Astrocyte of the spinal cord (primary cell): ENCODE results near the gene HK2.
"Not testable (repeated sequence)": the region's sequence is repeated elsewhere in the genome, so short reads cannot be mapped to it uniquely, and the experiment has no call there.

ENCODE experiments used
- DNase-seq: peaks from one replicate; pipeline ENCODE4 v3.0.0; 2011; ENCODE audit warnings: low read depth, low spot score
- H3K4me3 ChIP-seq: 2 replicates; pipeline ENCODE4 v1.5.1; 2011; ENCODE audit warnings: low read depth, mild to moderate bottlenecking, low read length, moderate library complexity
- CTCF ChIP-seq: IDR thresholded peaks from 2 replicates; pipeline ENCODE4 v1.5.1; 2012; ENCODE audit warnings: low read depth, mild to moderate bottlenecking, low read length, inconsistent platforms
- in situ Hi-C: cut with HindIII; loops from 2 replicates; pipeline ENCODE4 v1.10.0; 2017; ENCODE audit warnings: low sequenced_read_pairs

Gene HK2

GRCh38 chr2:74850496-74851190, 16.7 kb downstream of the HK2 start:
- no peak for DNase-seq
- in situ Hi-C loops: no loop called here
- H3K4me3 ChIP-seq: no peak overlapping the region
- no peak for TF ChIP-seq CTCF

- no peak for TF ChIP-seq CTCF
- no peak for DNase-seq
- in situ Hi-C loops: no loop called here
- no peak overlapping the region for H3K4me3 ChIP-seq
Observed at GRCh38 chr2:74851191-74851566, 17.3 kb downstream of the HK2 start.

GRCh38 chr2:74853360-74853759, 19.4 kb downstream of the HK2 start:
- DNase-seq, H3K4me3 ChIP-seq, in situ Hi-C loops: not testable (repeated sequence)

GRCh38 chr2:74854401-74854800, 20.5 kb downstream of the HK2 start:
- in situ Hi-C loops: no loop called here
- no peak overlapping the region for H3K4me3 ChIP-seq
- no peak for TF ChIP-seq CTCF
- no peak for DNase-seq

- H3K4me3 ChIP-seq, DNase-seq, in situ Hi-C loops: not testable (repeated sequence)
Observed at GRCh38 chr2:74855114-74855707, 21.3 kb downstream of the HK2 start.

- DNase-seq: no peak
- no peak for TF ChIP-seq CTCF
- in situ Hi-C loops: no loop called here
- H3K4me3 ChIP-seq: no peak overlapping the region
Observed at GRCh38 chr2:74856004-74856578, 22.2 kb downstream of the HK2 start.

- in situ Hi-C loops: no loop called here
- no peak for TF ChIP-seq CTCF
- no peak for DNase-seq
- H3K4me3 ChIP-seq: no peak overlapping the region
Observed at GRCh38 chr2:74856599-74856998, 22.7 kb downstream of the HK2 start.
